Measurements from ENCODE around the gene ADGRL3.

The ADGRL3 gene

GRCh38 chr4:61896634-61897033, 696.5 kb downstream of the ADGRL3 start:
- no peak for DNase-seq (ENCODE audit: extremely low spot score)
- TF ChIP-seq, protein P1, sequence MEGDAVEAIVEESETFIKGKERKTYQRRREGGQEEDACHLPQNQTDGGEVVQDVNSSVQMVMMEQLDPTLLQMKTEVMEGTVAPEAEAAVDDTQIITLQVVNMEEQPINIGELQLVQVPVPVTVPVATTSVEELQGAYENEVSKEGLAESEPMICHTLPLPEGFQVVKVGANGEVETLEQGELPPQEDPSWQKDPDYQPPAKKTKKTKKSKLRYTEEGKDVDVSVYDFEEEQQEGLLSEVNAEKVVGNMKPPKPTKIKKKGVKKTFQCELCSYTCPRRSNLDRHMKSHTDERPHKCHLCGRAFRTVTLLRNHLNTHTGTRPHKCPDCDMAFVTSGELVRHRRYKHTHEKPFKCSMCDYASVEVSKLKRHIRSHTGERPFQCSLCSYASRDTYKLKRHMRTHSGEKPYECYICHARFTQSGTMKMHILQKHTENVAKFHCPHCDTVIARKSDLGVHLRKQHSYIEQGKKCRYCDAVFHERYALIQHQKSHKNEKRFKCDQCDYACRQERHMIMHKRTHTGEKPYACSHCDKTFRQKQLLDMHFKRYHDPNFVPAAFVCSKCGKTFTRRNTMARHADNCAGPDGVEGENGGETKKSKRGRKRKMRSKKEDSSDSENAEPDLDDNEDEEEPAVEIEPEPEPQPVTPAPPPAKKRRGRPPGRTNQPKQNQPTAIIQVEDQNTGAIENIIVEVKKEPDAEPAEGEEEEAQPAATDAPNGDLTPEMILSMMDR (IDR thresholded peaks at IDR 0.05; ENCODE audit: control extremely low read depth, extremely low read depth, low read depth, missing control alignments) = no peak
- POLR2A ChIA-PET = no interaction called here
- CTCF ChIA-PET = interaction anchor here (1.6 kb wide), 1 partner anchor 14 kb away, joined by 4 read pairs; no protein-coding TSS in a partner anchor

GRCh38 chr4:61909031-61909430, 708.9 kb downstream of the ADGRL3 start:
- ChIA-PET POLR2A (no interaction called here), CTCF (no interaction called here)
- no peak for DNase-seq (ENCODE audit: extremely low spot score)
- TF ChIP-seq, protein P1 (IDR thresholded peaks at IDR 0.05; ENCODE audit: control extremely low read depth, extremely low read depth, low read depth, missing control alignments) = no peak

GRCh38 chr4:61911313-61911756, 711.2 kb downstream of the ADGRL3 start:
- TF ChIP-seq, protein P1 (IDR thresholded peaks at IDR 0.05; ENCODE audit: control extremely low read depth, extremely low read depth, low read depth, missing control alignments) = no peak
- ChIA-PET CTCF (interaction anchor here (1.0 kb wide), 1 partner anchor 21 kb away, joined by 3 read pairs; no protein-coding TSS in a partner anchor), POLR2A (no interaction called here)
- DNase-seq (ENCODE audit: extremely low spot score) = no peak

- CTCF ChIA-PET = interaction anchor here (1.1 kb wide), 1 partner anchor 10 kb away, joined by 3 read pairs; no protein-coding TSS in a partner anchor
Observed at GRCh38 chr4:61913619-61914018, 713.5 kb downstream of the ADGRL3 start.

GRCh38 chr4:61915501-61915900, 715.4 kb downstream of the ADGRL3 start:
- DNase-seq (ENCODE audit: extremely low spot score) = no peak
- TF ChIP-seq, protein P1 (IDR thresholded peaks at IDR 0.05; ENCODE audit: control extremely low read depth, extremely low read depth, low read depth, missing control alignments) = no peak
- POLR2A ChIA-PET = no interaction called here
- CTCF ChIA-PET = no interaction called here

More at GRCh38 chr4:61913619-61914018, 713.5 kb downstream of the ADGRL3 start:
- TF ChIP-seq, protein P1 (IDR thresholded peaks at IDR 0.05; ENCODE audit: control extremely low read depth, extremely low read depth, low read depth, missing control alignments) = no peak
- no peak for DNase-seq (ENCODE audit: extremely low spot score)
- POLR2A ChIA-PET = no interaction called here

- ChIA-PET CTCF (no interaction called here), POLR2A (no interaction called here)
- DNase-seq (ENCODE audit: extremely low spot score) = no peak
- TF ChIP-seq, protein P1 (IDR thresholded peaks at IDR 0.05; ENCODE audit: control extremely low read depth, extremely low read depth, low read depth, missing control alignments) = no peak
Observed at GRCh38 chr4:61918507-61918906, 718.4 kb downstream of the ADGRL3 start.

DNA sequence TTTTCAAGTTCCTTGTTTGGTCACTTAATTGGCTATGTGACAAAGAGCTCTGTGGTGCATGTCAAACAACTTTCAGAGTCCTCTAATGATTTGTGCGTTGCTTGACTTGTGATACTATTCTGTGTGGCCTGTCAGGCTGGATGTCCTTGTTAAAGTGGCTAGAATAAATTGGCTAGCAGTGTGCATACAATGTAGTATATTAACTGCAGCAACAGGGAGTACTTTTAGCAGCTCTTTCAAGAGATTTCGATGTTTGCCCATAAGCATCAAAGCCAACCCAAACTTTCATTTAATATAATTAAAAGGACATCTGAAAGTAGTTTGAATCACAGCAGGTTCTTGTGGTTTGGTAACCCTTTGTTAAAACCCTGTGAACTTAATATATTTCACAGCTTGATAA, 718.9 kb downstream of the ADGRL3 start:
- no peak for DNase-seq (ENCODE audit: extremely low spot score)
- POLR2A ChIA-PET = no interaction called here
- TF ChIP-seq, protein P1 (IDR thresholded peaks at IDR 0.05; ENCODE audit: control extremely low read depth, extremely low read depth, low read depth, missing control alignments) = no peak
- CTCF ChIA-PET = no interaction called here

Measured in GM10248 (cell line).